Coronary artery (tissue), 2 donors: ENCODE results near the gene MAN2B2.
A peak's percentile ranks its signal among the peaks of the same experiment; 100 is the strongest.
"Not testable (repeated sequence)": the region's sequence is repeated elsewhere in the genome, so short reads cannot be mapped to it uniquely, and the experiment has no call there.

ENCODE experiments used
- DNase-seq: peaks from one replicate; pipeline ENCODE4 v3.0.0-alpha.2; 2017; ENCODE audit warnings: low spot score
- H3K27ac ChIP-seq, 2 donors: fragments of 200-600 bp; sonication (generic); one replicate each; pipeline ENCODE4 v1.5.1; 2016 to 2019
- H3K4me3 ChIP-seq: fragments of 200-600 bp; sonication (generic); 2 replicates; pipeline ENCODE4 v1.5.1; 2016; ENCODE audit warnings: mild to moderate bottlenecking, moderate library complexity
- TF ChIP-seq, protein P1 (sequence below): fragments of 200-600 bp; sonication (generic); IDR thresholded peaks from one replicate; pipeline ENCODE4 v1.5.1; 2019; ENCODE audit warnings: antibody characterized with exemption

Gene MAN2B2

DNA sequence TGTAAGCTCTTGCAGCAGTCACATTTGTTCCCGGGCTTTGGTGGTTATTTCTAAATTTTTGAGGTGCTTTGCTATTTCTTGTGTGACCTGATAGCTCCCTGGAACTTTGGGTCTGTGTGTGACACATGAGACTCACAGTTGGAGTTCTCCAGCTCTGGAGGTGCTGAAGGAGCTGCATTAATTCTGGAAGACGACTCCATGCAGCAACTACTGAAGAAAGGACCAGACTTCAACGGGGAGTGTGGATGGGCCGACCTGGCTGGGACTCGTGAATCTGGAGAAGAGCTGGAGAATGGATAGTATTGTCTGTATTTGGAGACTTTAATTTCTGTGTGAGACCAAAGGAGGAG is 67.0 kb downstream of the MAN2B2 start:
- peak overlapping the region; percentile 86 for H3K4me3 ChIP-seq
- no peak for DNase-seq
- peak overlapping the region; percentile 77 to 98 for H3K27ac ChIP-seq
- TF ChIP-seq, protein P1, sequence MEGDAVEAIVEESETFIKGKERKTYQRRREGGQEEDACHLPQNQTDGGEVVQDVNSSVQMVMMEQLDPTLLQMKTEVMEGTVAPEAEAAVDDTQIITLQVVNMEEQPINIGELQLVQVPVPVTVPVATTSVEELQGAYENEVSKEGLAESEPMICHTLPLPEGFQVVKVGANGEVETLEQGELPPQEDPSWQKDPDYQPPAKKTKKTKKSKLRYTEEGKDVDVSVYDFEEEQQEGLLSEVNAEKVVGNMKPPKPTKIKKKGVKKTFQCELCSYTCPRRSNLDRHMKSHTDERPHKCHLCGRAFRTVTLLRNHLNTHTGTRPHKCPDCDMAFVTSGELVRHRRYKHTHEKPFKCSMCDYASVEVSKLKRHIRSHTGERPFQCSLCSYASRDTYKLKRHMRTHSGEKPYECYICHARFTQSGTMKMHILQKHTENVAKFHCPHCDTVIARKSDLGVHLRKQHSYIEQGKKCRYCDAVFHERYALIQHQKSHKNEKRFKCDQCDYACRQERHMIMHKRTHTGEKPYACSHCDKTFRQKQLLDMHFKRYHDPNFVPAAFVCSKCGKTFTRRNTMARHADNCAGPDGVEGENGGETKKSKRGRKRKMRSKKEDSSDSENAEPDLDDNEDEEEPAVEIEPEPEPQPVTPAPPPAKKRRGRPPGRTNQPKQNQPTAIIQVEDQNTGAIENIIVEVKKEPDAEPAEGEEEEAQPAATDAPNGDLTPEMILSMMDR: no peak

DNA sequence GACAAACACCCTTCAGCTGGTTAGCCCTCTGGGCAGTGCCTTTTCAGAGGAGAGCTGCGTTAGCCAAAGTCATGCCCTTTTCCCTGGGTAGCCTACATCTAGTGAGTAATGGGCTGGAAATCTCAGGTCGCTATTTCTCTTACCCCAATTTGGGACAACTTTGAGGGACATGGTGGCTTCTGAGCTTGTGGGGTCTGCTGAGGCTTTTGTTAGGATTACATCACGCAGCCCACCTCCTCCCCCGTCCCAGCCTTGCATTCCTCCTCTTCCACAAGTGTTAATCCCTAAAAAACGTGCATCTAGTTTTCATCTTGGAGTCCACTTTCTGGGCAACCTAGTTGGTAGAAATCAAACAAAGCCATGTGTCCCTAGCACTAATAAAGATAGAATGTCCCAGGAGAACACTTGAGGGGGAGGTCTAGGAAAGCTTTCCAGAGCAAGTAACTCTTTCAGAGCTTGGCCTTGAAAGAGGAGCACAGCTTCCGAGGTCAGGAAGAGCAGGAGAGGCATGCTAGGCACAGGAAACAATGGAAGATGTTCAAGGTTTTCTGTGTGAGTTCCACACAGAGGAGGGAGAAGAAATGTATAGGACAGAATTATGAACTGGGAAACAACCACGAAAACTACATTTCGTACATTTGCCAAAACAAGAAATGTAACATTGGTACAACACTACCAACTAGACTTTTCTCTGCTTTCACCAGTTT is 68.3 kb downstream of the MAN2B2 start:
- DNase-seq: no peak
- Histone ChIP-seq H3K27ac (no peak overlapping the region), H3K4me3 (peak overlapping the region; percentile 86)
- TF ChIP-seq, protein P1: no peak

DNA sequence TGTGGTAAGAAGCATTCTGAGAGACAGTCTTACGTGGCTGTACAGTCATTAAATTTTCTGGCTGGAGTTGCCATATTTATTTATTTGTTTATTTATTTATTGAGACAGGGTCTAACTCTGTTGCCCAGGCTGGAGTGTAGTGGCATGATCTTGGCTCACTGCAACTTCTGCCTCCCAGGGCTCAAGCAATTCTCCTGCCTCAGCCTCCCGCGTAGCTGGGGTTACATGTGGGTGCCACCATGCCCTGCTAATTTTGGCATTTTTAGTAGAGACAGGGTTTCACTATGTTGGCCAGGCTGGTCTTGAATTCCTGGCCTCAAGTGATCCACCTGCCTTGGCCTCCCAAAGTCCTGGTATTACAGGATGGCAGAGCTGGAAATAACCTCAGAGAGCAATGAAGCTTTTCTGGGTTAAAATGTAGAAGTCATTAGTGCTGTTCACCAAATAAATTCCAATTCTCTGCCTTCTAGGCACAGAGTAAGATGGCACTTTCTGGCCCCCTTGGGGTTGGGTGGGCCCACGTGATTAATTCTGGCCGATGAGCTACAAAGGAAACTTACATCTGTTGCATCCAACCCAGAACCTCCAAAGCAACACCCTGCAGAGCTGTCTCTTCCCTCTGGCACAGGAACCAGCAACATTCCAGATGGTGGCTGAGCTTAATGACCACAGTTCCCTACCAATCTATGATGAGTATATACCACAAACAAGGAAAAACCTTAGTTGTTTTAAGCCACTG is 70.0 kb downstream of the MAN2B2 start:
- TF ChIP-seq, protein P1: no peak
- Histone ChIP-seq H3K27ac (no peak overlapping the region), H3K4me3 (no peak overlapping the region)
- DNase-seq: no peak

DNA sequence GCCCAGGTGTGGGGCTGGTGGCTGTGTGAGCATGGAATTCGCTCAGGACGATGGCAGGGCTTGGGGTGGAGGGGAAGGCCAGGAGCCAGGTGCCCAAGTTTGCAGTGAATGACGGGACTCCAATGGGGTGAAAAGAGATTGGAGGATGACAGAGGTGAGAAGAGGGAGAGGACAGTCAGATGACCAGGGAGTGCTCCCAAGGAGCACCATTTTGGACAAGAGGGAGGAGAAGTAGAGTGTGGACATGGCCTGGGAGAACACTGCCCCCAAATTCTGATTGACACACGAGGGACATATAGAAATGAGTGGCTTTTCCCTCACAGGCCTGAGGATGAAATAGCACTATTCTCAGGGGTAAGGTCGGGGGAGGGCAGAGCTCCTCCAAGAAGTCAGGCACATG is 72.2 kb downstream of the MAN2B2 start:
- no peak for DNase-seq
- TF ChIP-seq, protein P1: no peak
- no peak overlapping the region for H3K27ac ChIP-seq

DNA sequence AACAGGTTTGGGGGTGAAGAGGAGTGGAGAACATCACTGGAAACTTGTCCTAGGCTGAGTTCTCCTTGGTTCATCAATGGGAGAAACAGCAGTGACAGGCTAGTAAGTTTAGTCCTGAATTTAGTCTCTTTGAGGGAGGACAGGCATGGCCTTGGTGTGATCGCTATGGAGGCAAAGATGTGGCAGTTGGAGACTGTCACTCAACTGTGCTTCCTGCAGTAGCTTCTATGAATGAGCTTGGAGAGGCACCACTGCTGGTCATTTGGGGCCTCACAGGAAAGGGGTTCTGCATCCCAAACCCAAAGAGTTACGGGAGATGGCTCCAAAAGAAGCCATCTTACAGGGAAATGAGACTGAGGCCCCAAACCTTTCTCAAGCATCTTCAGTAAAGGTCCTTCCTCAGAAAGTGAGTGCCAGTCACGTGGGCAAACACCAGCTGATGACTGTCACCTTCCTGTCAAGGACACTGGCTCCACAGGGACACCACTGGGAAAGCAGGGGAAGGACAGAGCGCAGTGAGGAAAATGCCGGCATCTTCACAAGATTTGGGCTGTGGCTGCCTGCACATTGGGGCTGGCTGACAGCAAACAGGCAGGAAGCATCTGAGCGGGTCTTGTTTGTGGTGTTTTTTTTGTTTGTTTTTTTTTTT is 72.7 kb downstream of the MAN2B2 start:
- H3K27ac ChIP-seq: no peak overlapping the region
- DNase-seq: no peak
- TF ChIP-seq, protein P1: no peak
- H3K4me3 ChIP-seq: no peak overlapping the region

More for the DNA sequence above, 72.2 kb downstream of the MAN2B2 start:
- H3K4me3 ChIP-seq: no peak overlapping the region

DNA sequence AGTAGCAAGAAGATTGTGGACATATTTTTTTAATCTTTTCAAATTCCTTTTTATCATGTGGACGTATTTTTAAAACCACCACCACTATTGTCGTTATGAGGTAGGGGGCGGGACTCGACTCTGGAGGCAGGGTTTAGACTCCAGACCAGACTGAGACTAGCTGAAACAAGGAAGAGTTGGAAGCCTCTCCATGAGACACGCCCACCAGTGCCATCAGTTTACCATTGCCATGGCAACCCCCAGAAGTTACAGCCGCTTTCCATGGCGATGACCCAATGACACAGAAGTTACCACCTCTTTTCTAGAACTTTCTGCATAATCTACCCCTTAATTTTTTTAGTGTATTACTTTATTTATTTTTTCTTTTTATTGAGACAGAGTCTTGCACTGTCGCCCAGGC is 74.2 kb downstream of the MAN2B2 start:
- TF ChIP-seq, protein P1: no peak
- Histone ChIP-seq H3K27ac (no peak overlapping the region), H3K4me3 (no peak overlapping the region)
- DNase-seq: no peak

DNA sequence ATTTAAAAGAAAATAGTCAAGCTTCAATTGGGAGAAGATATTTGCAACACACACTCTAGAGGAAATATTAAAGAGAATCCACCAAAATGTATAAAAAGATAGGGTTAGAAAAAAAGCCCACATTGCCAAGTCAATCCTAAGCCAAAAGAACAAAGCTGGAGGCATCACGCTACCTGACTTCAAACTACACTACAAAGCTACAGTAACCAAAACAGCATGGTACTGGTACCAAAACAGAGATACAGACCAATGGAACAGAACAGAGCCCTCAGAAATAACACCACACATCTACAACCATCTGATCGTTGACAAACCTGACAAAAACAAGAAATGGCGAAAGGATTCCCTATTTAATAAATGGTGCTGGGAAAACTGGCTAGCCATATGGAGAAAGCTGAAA is 79.2 kb downstream of the MAN2B2 start:
- H3K27ac ChIP-seq: not testable (repeated sequence)

DNA sequence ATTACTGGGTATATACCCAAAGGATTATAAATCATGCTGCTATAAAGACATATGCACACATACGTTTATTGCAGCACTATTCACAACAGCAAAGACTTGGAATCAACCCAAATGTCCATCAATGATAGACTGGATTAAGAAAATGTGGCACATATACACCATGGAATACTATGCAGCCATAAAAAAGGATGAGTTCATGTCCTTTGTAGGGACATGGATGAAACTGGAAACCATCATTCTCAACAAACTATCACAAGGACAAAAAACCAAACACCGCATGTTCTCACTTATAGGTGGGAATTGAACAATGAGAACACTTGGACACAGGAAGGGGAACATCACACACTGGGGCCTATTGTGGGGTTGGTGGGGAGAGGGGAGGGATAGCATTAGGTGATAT is 80.3 kb downstream of the MAN2B2 start:
- H3K4me3 ChIP-seq, DNase-seq: not testable (repeated sequence)

More for the DNA sequence above, 79.2 kb downstream of the MAN2B2 start:
- not testable (repeated sequence) for DNase-seq, H3K4me3 ChIP-seq

More for the DNA sequence above, 80.3 kb downstream of the MAN2B2 start:
- H3K27ac ChIP-seq: not testable (repeated sequence)
